NCI-H524 (cell line): ENCODE measurements around the gene REC114.

Experiments
- DNase-seq, 2 experiments: peaks; one replicate each; lab custom pipeline; 2025; lab: John Stamatoyannopoulos, UW

Gene REC114

GRCh38 chr15:73604477-73604876 lies 161.5 kb downstream of the REC114 start:
- DNase-seq, result no peak

GRCh38 chr15:73605759-73606436 lies 162.9 kb downstream of the REC114 start:
- DNase-seq, result no peak

DNA sequence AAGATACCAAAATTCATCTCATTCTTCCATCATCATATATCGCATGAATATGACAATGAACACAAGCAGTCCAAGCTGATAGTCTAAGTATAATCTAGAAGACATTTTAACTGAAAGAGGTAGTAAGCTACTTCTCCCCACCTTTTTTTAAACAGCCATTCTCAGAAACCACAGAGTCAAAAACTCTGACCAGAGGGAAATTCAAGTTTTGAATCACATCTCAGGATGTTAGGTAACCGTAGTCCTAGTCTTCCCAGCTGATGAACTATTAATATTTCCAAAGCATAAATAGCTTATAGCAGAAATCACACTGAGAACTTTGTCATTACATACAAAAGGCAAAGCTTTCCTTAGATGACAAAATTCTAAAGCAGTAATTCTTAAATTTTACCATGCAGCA lies 164.4 kb downstream of the REC114 start:
- no peak for DNase-seq

DNA sequence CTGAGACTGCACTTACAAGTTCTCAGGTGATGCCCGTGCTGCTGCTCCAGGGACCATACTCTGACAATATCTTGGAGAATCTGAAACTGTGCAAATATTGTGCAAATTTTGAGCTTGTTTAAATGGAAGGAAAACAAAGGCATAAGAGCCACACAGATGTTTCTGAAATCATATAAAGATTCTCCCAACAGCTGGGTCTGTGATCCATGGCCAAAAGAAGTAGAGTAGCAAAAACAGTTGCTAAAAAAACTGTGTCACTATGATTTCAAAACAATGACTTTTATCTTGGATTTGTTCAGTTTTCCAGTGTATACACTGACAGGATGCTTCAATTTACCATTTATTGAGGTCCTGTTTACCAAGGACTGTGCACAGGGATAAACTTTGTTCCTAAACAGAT lies 164.9 kb downstream of the REC114 start:
- DNase-seq, result no peak

- DNase-seq, result no peak
Measured at GRCh38 chr15:73608475-73608874, 165.5 kb downstream of the REC114 start.

- no peak for DNase-seq
Measured at GRCh38 chr15:73608941-73609340, 166.0 kb downstream of the REC114 start.
